Measurements from ENCODE around the gene TMEM234.
"Not testable (repeated sequence)": the region's sequence is repeated elsewhere in the genome, so short reads cannot be mapped to it uniquely, and the experiment has no call there.

Gene TMEM234

GRCh38 chr1:32221980-32222755 lies at the start of gene TMEM234, which contains the start of gene EIF3I:
Gene TMEM234, minus strand, starts transcription at chr1:32222353. Its CDS starts 31 bp downstream, at chr1:32222322.
Gene EIF3I, plus strand, starts transcription at chr1:32222407. Its CDS starts 35 bp downstream, at chr1:32222442.
- DNase-seq (ENCODE audit: low spot score) (peak; percentile 96), FAIRE-seq (no peak)

GRCh38 chr1:32269744-32270143 lies 47.6 kb upstream of the TMEM234 start:
- no peak for DNase-seq (ENCODE audit: low spot score)

GRCh38 chr1:32266921-32267591 lies 44.9 kb upstream of the TMEM234 start:
- no peak for DNase-seq (ENCODE audit: low spot score)

More at GRCh38 chr1:32269744-32270143, 47.6 kb upstream of the TMEM234 start:
- no peak for FAIRE-seq

GRCh38 chr1:32265846-32266245 lies 43.7 kb upstream of the TMEM234 start:
- FAIRE-seq: no peak
- no peak for DNase-seq (ENCODE audit: low spot score)

More at GRCh38 chr1:32266921-32267591, 44.9 kb upstream of the TMEM234 start:
- no peak for FAIRE-seq

GRCh38 chr1:32263744-32264143 lies 41.6 kb upstream of the TMEM234 start:
- DNase-seq (ENCODE audit: low spot score) (no peak), FAIRE-seq (no peak)

GRCh38 chr1:32263236-32263593 lies 41.1 kb upstream of the TMEM234 start:
- not testable (repeated sequence) for FAIRE-seq; DNase-seq (ENCODE audit: low spot score)

GRCh38 chr1:32257227-32257508 lies 35.0 kb upstream of the TMEM234 start:
- FAIRE-seq: no peak
- no peak for DNase-seq (ENCODE audit: low spot score)

GRCh38 chr1:32256473-32257226 lies 34.5 kb upstream of the TMEM234 start:
- DNase-seq (ENCODE audit: low spot score) (no peak), FAIRE-seq (no peak)

- DNase-seq (ENCODE audit: low spot score) (no peak), FAIRE-seq (no peak)
These were observed 33.2 kb upstream of the TMEM234 start for GRCh38 chr1:32255072-32256071.

- FAIRE-seq (no peak), DNase-seq (ENCODE audit: low spot score) (no peak)
These were observed 29.0 kb upstream of the TMEM234 start, which contains the start of gene LCK for GRCh38 chr1:32250893-32251716. Gene LCK, plus strand, starts transcription at chr1:32251265. Its CDS starts 23,065 bp downstream, at chr1:32274330.

- no peak for DNase-seq (ENCODE audit: low spot score)
- no peak for FAIRE-seq
These were observed 27.8 kb upstream of the TMEM234 start for GRCh38 chr1:32249831-32250525.

GRCh38 chr1:32247983-32248889 lies 26.1 kb upstream of the TMEM234 start:
- no peak for FAIRE-seq
- DNase-seq (ENCODE audit: low spot score): peak; percentile 82

GRCh38 chr1:32247452-32247851 lies 25.3 kb upstream of the TMEM234 start:
- DNase-seq (ENCODE audit: low spot score): no peak
- FAIRE-seq: no peak

- FAIRE-seq (no peak), DNase-seq (ENCODE audit: low spot score) (no peak)
These were observed 24.7 kb upstream of the TMEM234 start, which contains the start of gene FAM167B for GRCh38 chr1:32246888-32247273. Gene FAM167B, plus strand, starts transcription at chr1:32247222. Its CDS starts 200 bp downstream, at chr1:32247422.

- DNase-seq (ENCODE audit: low spot score): no peak
- FAIRE-seq: no peak
These were observed 20.2 kb upstream of the TMEM234 start for GRCh38 chr1:32242341-32242851.

- no peak for FAIRE-seq
- DNase-seq (ENCODE audit: low spot score): peak; percentile 66
These were observed 19.0 kb upstream of the TMEM234 start for GRCh38 chr1:32241001-32241763.
